GM19324 (cell line): Measurements from ENCODE around the gene DGKG.

ENCODE experiments used
- ATAC-seq: cut with Tn5 transposase; IDR thresholded peaks from one replicate; pipeline ENCODE4 v1.9.1; 2021; ENCODE audit warnings: mild to moderate bottlenecking, moderate library complexity; ENCODE audit not compliant: unreplicated experiment, low FRiP score

Gene DGKG

DNA sequence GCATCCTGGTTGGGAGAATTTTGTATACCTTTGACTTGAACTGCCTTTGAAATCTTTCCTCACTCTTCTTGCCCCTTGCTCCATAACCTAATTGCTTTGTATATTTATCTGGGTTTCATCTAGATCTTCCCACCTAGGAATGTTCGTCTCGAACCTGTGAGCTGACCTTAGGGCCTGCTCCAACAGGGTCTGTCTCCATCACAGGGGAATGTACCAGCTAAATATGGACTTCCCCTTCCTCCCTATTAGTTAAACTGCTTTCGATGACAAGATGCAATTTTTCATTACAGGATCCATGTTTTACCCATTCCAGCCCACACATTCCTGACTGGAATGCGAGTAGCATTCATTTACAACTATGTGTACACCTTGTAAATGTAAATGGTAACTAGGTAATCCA is 242.5 kb downstream of the DGKG start:
- ATAC-seq = no peak

DNA sequence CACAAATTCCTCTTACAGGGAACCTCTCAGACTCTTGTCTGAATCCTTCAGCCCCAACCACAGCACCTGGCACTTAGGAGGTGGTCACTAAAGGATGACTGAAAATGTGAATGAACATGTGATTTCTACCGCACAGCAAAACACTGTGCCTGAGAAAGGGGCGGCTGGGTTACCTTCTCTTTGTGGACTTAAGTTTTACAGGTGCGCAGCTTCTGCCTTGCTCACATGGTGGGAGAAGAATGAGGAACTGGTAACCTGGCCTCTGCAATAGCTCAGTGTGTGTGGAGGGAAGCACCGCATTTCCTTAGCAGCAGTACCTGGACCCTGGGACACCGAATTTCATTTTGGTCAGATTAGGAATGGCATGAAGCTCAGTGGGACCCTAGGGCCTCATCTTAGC is 243.3 kb downstream of the DGKG start:
- ATAC-seq = no peak

DNA sequence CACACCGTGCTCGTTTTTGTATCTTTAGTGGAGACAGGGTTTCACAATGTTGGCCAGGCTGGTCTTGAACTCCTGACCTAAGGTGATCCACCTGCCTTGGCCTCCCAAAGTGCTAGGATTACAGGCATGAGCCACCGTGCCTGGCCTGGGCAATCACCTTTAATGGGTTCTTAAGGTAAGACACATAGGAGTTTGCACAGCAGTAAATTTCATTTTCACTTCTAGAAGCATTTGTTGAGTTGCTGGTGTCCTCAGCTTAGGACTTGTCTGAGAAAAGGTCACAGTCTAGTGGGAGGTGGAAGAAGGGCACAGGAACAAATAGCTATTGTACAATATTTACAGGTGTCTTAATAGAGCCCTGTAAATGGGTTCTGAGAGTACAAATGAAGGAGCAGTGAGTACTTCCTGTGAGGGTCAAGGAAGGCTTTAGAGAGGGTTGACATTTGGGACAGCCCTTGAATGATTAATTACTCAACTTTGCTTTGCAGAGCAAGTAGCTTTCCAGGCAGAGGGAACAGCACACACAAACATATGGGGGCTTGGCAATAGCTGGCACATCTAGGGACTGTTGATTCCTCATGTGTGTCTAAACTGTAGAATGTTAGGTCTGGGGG is 244.4 kb downstream of the DGKG start:
- no peak for ATAC-seq

DNA sequence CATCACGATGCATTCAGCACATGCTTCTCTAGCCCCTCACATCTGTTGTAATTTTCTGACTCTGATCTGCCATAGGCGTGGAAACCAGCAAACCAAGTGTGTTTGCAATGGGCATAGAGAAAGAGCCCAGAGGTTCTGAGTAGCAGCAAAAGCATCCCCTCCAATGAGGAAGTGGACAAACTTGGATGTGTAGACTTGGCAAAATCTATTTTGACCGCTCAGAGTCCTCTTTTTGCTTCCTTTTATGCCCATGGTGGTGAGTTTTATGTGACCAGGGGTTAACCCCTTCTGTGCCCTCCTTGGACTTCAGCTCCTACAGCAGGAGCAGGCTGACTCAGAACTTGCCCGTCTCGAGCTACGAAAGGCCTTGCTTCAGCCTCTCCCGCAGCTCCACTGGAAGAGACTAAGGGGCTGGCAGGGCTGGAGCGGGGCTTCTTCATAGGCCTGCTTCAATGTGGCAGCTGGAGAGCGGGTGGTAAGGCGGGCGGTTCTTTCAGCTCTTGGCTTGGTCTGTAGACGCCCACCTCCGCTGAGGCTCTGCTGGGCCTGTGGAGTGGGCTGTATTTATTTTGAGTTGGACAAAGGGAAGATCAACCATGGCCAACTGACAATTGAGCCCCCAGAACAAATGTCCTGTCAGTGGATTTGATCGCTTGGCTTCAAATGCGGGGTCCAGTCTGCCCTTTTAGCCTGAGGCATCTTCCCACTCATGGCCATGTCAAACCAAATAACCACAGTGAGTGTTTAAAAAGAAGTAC is 246.6 kb downstream of the DGKG start:
- ATAC-seq = no peak

DNA sequence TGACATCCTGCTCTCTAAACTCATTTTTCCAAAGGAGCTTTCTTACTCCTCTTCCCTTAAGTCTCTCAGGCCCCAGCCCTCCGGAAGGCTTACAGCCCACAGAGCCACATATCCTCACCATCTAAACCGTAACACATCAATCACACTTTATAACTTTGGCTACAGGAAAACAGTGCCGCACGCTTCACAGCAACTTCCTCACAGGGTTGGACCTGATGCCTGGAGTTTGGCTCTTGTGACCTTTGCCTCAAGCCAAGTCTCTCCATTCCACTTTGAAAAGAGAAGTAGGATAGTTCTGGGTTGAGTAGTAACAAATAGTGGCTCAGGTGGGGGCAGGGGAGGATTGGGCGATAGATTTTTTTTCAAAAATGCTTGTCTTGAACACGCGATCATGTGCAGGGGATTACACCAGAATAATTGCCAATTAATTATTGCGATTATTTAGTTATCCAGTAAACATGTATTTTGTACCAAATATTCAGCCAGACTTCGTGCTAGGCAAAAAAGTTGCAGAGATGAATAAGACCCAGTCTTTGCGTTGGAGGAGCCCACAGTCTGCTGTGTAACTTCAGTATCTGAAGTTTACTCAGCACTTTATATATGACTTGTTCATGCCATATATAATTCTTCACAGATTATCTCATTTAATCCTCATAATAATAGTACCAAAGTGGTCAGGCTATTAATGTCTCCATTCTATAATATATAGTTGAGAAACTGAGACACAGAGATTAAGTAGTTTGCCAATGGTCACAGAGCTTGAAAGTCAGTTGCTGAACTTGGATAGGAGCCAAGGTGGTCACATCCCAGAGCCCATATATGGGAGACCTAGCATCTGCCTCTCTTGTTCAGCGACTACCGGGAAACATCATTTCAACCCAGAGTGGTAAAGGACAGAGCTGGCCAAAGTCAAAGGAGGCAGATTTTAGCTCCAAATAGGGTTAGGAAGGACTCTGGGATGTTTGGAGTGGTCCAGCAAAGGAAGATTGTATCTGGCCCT is 250.8 kb downstream of the DGKG start:
- ATAC-seq = no peak

DNA sequence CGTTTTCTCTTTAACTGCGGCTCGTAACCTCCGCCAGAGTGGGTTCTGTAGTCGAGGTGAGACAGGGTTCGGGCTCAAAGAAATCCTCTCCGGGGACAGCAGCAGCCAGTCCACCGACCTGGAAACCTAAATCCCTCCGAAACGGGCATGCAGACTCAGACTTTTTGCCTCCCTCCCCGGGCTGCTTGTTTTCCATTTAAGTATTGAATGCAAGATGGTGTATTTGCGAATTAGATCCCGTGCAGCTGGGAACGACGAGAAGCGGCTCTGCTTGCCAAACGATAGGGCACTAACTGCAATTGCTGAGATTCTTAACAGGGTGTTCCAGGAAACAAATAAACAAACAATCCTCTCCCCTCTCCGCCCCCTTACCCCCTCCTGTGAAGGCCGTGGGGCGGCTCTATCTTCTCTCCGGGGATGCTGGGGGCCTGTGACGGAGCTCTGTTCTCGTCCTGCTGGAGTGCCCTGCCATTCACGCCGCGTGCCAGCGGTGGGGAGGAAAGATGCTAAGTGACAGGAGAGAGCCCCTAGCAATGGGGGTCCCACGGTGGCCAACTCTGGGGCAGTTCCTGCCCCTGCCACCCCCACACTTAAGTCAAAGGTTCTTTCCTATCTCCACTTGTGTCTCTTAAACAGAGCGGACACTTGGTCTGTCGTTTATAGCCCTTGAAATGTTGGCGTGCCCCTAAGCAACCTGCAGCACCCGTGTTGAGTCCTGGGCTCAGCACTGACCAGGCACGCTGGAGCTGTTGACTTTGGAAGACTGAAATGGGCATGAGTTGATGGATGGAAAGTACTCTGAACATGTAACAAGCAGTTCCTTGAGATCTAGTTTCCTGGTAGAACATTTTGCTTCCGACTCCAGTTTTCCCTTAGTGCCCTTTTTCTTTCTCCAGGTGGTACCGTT is 251.9 kb downstream of the DGKG start:
- no peak for ATAC-seq

DNA sequence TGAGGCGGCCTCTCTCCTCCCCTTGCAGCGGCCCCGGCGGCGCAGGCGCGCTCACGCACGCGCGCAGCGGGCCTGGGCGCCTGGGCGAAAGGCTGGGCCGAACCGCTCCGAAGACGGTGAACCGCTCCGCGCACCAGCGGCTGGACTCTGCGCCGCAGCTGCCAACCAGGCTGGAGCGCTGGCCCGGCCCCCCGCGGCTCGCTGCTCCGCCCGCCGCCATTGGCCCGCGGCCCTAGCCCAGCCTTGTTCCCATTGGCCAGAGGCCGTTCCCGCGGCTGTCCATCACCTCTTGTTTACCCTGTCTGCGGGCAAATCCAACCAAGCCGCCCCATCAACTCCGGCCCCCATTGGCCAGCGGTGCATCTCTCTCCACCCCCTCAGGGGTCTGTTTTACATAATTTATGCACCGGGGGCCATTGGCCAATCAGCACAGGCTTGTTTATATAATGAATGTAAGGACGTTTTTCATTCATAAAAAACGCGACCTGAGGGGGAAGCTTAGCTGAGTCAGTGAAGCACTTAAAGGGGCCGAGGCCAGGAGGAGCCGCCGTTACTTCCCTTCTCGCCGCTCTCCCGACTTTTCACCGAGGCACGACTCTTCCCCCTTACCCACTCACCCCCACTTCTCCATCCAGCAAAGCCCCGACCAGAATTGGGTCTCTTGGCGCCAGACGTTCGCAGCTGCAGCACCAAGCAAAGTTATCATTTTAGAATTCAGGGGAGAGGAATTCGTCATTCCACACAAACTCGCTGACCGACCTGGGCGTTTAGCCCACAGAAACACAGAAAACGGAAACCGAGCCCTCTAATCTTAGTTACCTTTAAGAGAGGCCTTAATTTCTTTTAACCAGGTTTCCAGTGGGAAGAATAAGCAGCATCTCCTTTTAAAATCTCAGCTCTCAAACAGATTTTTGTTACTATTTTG is 252.8 kb downstream of the DGKG start, which contains the start of gene ETV5:
ETV5 (minus strand) TSS at position 149 of the 925 bp plus-strand sequence. CDS start 3,221 bp downstream, outside the sequence.
- peak; percentile 99 for ATAC-seq

DNA sequence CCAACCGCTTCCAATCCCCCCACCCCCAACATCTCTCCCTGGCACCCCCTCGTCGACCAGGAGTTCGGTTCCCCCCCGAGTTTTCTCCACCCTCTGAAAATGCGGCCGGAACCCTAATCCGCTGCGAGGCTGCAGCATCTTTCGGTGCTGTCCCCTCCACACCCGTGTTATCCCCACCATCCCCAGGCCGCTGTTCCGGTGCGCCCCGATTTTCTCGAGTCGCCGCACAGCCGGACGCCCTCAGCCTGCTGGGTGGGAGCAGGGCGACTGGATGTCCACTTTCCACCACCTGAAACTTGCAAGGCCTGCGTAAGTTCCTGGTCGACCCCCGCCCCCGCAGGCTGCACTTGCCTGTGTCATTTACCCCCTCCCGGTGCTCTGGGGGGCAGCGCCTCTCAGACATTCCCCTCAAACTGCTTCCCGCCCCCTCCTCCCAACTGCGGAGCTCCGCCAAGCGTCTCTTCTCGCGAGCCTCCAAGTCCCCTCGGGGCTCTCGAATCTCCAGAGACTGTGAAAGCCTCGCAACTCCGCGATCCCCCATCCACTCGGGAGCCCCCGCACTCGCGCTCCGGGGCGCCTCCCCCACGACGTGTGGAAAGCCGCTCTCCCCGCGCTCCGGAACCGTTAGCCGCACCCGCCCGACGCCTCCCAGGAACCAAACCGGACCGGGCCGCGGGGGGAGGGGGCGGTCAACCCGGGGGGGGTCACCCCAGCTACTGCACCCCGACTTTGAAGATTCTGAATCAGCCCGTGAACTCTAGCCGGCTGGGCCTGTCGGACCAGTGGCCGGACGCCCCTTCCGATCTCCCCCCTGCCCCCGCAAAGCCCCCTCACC is 253.7 kb downstream of the DGKG start:
- no peak for ATAC-seq

DNA sequence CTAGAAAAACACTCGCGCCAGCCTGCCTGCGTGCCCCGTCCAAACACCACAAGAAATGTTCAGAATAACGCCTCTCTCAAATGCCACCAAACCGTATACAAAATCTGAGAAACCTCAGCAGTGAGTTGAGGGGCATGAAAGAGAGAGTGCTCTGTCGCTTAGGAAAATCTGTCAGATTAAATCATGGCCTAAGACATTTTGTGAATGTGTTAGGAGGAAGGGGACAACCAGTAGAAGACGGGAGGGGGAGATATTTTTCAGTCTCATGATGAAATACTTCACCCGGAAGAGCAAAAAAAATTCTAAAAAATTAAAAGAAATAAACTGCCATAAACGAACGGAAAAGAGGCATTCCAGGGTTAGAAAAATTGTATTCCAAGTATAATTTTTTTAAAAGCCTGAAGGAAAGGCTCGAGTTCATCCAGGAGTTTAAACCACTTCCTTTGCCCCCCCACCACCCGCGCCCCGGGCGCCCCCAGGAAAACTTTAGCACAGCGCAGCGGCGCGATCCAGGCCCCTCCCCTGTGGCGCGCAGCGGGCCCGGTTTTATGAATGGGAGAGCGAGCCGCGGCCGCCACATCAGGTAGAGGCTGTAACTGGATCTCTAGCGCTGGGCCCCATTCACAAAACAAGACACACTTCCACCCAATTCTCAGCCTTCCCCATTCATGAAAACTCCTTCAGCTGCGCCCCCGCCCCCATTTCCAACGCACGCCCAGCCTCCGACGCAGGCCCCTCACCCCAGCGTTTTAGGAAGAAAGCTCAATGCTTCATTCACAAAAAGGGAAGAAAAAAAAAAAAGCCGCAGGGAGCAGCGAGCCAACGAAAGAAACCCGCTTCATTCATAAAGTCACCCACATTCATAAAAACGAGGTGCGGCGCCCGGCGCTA is 254.6 kb downstream of the DGKG start:
- ATAC-seq = no peak

DNA sequence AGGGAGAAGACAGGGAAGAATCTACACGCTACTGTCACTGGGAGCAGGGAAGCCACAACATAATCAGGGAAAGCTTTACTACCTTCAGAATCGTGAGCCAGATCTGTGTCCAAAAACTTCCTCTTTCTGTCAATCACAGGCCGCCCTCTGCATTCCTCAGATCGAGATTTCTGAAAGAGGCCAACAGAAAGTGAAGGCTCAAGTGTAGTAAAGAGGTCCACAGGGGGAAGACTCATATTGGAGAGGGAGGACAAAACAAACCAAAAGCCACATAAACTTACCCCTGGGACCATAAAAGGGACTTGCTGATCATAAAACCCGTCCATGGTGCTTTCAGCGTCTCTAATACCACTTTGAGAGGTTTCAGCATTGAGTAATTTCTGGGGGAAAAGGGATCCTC is 256.5 kb downstream of the DGKG start:
- ATAC-seq = no peak

DNA sequence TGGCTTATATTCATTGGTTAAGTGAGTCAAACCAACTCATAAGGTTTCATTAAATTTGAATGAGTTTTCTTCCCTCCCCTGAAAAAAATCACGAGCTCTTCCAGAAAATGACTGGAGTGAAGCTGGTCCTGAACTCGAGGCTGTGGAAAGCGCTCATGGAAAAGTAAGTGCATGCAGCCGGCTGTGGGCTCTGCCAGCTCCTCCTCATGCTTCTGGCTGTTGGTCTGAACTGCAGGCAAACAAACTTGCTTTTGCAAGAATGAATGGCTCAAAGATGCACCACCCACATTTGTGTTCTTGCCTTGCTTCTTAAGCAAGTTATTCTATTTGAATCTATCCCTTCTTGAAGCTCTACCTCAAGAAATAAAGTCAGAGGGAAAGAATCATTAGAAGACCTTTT is 259.3 kb downstream of the DGKG start:
- ATAC-seq = no peak

DNA sequence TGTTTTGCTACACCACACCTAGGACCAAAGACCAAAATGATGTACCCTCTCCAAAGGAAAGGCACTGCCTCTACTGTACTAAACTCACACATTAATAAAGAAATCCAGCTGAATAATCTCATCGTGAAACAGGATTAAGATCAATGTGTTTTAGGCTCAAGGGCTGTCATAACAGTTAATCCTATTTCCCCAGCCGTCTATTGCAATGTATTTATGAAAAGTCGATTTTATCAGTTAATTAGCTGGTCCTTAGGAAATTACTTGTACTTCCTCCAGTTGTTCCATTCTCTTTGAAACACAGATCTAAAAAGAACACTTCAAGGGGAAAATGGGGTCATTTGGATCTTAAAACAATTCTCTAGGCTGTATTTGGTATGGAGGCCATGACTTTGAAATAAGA is 261.6 kb downstream of the DGKG start:
- no peak for ATAC-seq

DNA sequence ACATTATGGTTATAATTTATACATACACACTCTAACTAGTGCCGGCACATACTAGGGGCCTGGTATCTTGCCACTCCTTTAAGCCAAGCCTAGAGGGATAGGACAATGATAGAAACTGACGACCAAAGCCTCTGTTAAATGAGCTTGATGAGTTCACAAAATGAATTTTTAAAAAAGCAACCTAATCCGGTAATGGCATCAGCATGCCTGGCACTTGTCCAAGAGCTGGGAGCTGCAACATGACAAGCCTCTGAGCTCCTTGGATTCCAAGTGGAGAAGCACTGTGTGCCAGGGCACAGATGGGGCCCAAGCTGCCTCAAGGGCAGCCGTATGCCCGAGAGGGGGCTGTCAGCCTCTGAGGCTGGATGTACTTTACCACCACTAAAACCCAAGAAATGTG is 262.9 kb downstream of the DGKG start:
- no peak for ATAC-seq

DNA sequence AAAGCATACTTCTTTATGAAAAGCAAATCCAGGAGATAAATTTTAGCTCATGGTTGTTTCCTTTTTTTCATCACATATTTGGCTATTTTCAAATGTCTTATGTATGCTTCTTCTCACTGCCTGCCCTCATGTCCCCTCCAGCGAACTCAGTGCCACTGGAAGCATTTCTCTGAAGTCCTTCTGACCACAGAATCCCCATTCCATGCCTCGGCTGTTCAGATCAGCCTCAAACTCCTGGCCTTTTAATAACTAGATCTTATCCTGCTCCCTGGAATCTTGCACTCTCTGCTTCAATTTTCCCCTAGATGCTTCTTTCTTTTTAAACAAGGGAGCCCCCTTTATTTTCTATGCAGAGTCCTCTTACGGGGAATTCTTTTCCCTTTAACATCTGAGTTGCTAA is 263.3 kb downstream of the DGKG start:
- ATAC-seq = no peak

DNA sequence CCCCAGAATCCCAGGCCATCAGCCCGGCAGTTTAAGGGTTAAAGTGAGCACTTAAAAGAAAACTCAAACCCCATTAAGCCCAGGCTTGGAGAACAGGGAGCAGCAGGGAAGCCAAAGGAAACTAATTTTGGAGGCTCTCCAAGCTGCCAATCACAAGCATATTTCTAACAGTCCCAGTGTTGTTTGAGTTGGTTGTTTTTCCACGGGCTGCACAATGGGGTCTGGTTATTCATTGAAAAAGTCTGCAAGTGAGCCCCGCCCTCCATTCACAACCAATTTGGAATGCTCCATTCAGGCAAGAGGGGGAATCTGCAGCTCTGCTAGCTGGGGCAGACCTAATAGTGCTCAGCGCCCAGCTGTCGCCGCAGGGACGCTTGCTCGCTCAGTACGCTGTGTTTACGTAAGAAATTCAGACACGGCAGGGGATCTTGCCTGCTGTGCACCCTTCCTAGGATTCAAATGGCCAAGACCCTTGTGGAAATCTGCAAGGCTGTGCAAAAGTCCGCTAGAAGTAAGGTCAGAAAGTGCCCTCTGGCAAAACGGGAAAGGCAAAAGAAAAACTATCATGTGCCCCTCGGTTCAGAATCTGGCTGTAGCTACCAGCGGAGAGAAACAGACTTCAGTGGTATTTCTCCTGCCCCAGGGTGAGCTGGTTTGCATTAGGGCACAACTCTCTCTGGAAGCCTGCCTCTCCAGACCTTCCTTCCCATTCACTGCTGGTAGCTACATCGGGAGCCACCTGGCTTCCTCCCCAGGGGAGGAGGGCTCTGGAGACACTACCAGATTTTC is 264.2 kb downstream of the DGKG start:
- ATAC-seq = no peak

DNA sequence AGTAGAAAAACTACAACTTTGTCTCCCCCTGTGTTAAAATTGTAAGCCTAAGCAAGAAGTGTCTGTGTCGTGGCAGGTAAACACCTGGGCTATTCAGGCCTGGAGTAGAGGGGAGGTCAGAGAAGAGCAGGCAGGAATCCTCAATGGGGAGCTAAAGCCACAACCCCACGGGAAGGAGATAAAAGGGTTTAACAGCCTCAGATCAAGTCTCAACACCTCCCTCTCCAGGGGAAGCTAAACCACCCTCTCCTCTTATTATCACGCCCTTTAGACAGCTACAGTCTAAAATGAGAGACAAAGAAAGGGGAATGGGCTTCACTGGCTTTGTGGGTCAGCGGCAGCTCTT is 264.7 kb downstream of the DGKG start:
- ATAC-seq = no peak
